Keratinocyte (primary cell): ENCODE measurements around the gene ACTG1. TPM values are rescaled to one million over a fixed set of nuclear protein-coding genes. Genes with fewer than 3 reads are reported as not detected.

Source experiments
- DNase-seq: peaks from one replicate; pipeline ENCODE4 v3.0.0-alpha.2; 2011; ENCODE audit warnings: low read depth, missing footprints, low spot score
- FAIRE-seq: peaks from 2 replicates; lab custom pipeline; 2011; peaks lifted over from hg19 to GRCh38; lab: Jason Lieb, UNC
- H2AFZ ChIP-seq: 2 replicates; pipeline ENCODE4 v1.6.0; 2012; ENCODE audit warnings: low read length, control low read depth, inconsistent platforms; ENCODE audit not compliant: control insufficient read depth
- H3K27ac ChIP-seq: 2 replicates; pipeline ENCODE4 v1.5.1; 2011; ENCODE audit warnings: low read length; ENCODE audit not compliant: control insufficient read depth, insufficient read depth
- H3K27me3 ChIP-seq: 3 replicates; pipeline ENCODE4 v1.6.0; 2011; ENCODE audit warnings: low read length; ENCODE audit not compliant: control insufficient read depth, insufficient read depth; ENCODE audit errors: extremely low read depth
- H3K36me3 ChIP-seq, 2 experiments: 2 replicates in 1 of 2; 3 replicates in 1 of 2; pipeline ENCODE4 v1.5.1; 2011; ENCODE audit warnings: low read length in 2 of 2, mild to moderate bottlenecking in 1 of 2; ENCODE audit not compliant: control insufficient read depth in 2 of 2, insufficient read depth in 2 of 2; ENCODE audit errors: extremely low read depth in 1 of 2
- H3K4me1 ChIP-seq: 3 replicates; pipeline ENCODE4 v1.5.1; 2011; ENCODE audit warnings: low read length; ENCODE audit not compliant: control insufficient read depth, insufficient read depth; ENCODE audit errors: extremely low read depth
- H3K4me2 ChIP-seq: 3 replicates; pipeline ENCODE4 v1.6.0; 2011; ENCODE audit warnings: low read depth, low read length; ENCODE audit not compliant: control insufficient read depth, insufficient read depth; ENCODE audit errors: extremely low read depth
- H3K4me3 ChIP-seq, 3 experiments: fragments of 200-600 bp in 1 of 3; sonication (generic) in 1 of 3; 2 replicates in 2 of 3; 3 replicates in 1 of 3; pipeline ENCODE4 v1.5.1; 2011 to 2016; ENCODE audit warnings: low read length in 3 of 3, mild to moderate bottlenecking in 3 of 3, control low read depth in 2 of 3, inconsistent platforms in 1 of 3, low read depth in 1 of 3, mixed read lengths in 1 of 3, mixed run types in 1 of 3, moderate library complexity in 1 of 3; ENCODE audit not compliant: control insufficient read depth in 2 of 3, insufficient read depth in 2 of 3; ENCODE audit errors: extremely low read depth in 1 of 3
- H3K79me2 ChIP-seq: 2 replicates; pipeline ENCODE4 v1.6.0; 2012; ENCODE audit warnings: low read length; ENCODE audit not compliant: control insufficient read depth, insufficient read depth
- H3K9ac ChIP-seq: 3 replicates; pipeline ENCODE4 v1.6.0; 2011; ENCODE audit warnings: low read length; ENCODE audit not compliant: control insufficient read depth, insufficient read depth; ENCODE audit errors: extremely low read depth
- H3K9me1 ChIP-seq: 3 replicates; pipeline ENCODE4 v1.6.0; 2011; ENCODE audit warnings: low read length; ENCODE audit not compliant: control insufficient read depth, insufficient read depth; ENCODE audit errors: extremely low read depth
- H3K9me3 ChIP-seq: 2 replicates; pipeline ENCODE4 v1.5.1; 2012; ENCODE audit warnings: low read depth, low read length; ENCODE audit not compliant: control insufficient read depth
- H4K20me1 ChIP-seq: 3 replicates; pipeline ENCODE4 v1.6.0; 2011; ENCODE audit warnings: low read length; ENCODE audit not compliant: control insufficient read depth, insufficient read depth; ENCODE audit errors: extremely low read depth
- CTCF ChIP-seq, 3 experiments: IDR thresholded peaks in 1 of 3; conservative IDR thresholded peaks in 1 of 3; optimal IDR thresholded peaks in 1 of 3; 2 replicates in 2 of 3; 3 replicates in 1 of 3; pipeline versions ENCODE3 to v1.5.1; 2011; ENCODE audit warnings: low read length in 3 of 3, mild to moderate bottlenecking in 3 of 3, moderate library complexity in 2 of 3, control low read depth in 1 of 3, inconsistent platforms in 1 of 3; ENCODE audit not compliant: insufficient read depth in 2 of 3; ENCODE audit errors: extremely low read depth in 1 of 3
- EZH2 ChIP-seq: IDR thresholded peaks from one replicate; pipeline ENCODE4 v1.6.1; 2012; ENCODE audit warnings: inconsistent platforms, mild to moderate bottlenecking, low read length, moderate library complexity
- dilution Hi-C: fragments of 300-500 bp; cut with MboI; formaldehyde crosslinking; loops from one replicate; pipeline ENCODE4 v1.7.0; 2020; ENCODE audit warnings: low sequenced_read_pairs; ENCODE audit not compliant: extremely low pct_ligation_motif_present
- polyA plus RNA-seq, 5 experiments: library from polyadenylated mRNA; depleted of rRNA in 3 of 5; stranded (reverse) in 3 of 5; stranded (forward) in 1 of 5; unstranded in 1 of 5; fragments of >200 nt; gene quantifications; 1 replicate in 1 of 5; 2 replicates in 3 of 5; 3 replicates in 1 of 5; pipeline versions ENCODE4 v1.2.1 to v1.2.3, GENCODE V29; 2011 to 2012; ENCODE audit warnings: missing spikeins in 2 of 5, low read depth in 1 of 5, low replicate concordance in 1 of 5

ACTG1 gene
- polyA plus RNA-seq, 1 donor (not counting 4 experiments of a cell fraction or from before 2014, with no cell fraction given) = 1,867 TPM

GRCh38 chr17:81464586-81464985 is 48.0 kb downstream of the ACTG1 start:
- no peak overlapping the region for H3K4me3 ChIP-seq
- H3K9me1 ChIP-seq = no peaks in the 10 kb centered on the region
- H3K4me2 ChIP-seq = no peak overlapping the region
- no peak overlapping the region for H2AFZ ChIP-seq
- FAIRE-seq = no peak
- H3K36me3 ChIP-seq = no peaks in the 10 kb centered on the region
- no peak overlapping the region for H3K9ac ChIP-seq
- H3K27me3 ChIP-seq = no peaks in the 10 kb centered on the region
- H3K27ac ChIP-seq = no peak overlapping the region
- H4K20me1 ChIP-seq = no peaks in the 10 kb centered on the region
- dilution Hi-C loops = no loop called here
- no peak for DNase-seq
- H3K79me2 ChIP-seq = no peaks in the 10 kb centered on the region
- no peaks in the 10 kb centered on the region for H3K9me3 ChIP-seq
- TF ChIP-seq EZH2 (no peak), CTCF (optimal IDR thresholded peaks at IDR 0.05 in 1 of 3, IDR thresholded peaks at IDR 0.05 in 1 of 3, conservative IDR thresholded peaks at IDR 0.05 in 1 of 3; ENCODE audit: extremely low read depth in 1 of 3, insufficient read depth in 2 of 3, low read length in 3 of 3) (no peak)
- H3K4me1 ChIP-seq = no peaks in the 10 kb centered on the region

GRCh38 chr17:81463506-81463905 is 49.1 kb downstream of the ACTG1 start:
- no peaks in the 10 kb centered on the region for H4K20me1 ChIP-seq
- H3K4me1 ChIP-seq = no peaks in the 10 kb centered on the region
- no peak overlapping the region for H3K4me3 ChIP-seq
- dilution Hi-C loops = no loop called here
- H2AFZ ChIP-seq = no peak overlapping the region
- H3K9me3 ChIP-seq = no peaks in the 10 kb centered on the region
- H3K9me1 ChIP-seq = no peaks in the 10 kb centered on the region
- DNase-seq (no peak), FAIRE-seq (no peak)
- no peak overlapping the region for H3K9ac ChIP-seq
- H3K4me2 ChIP-seq = no peak overlapping the region
- no peak overlapping the region for H3K27ac ChIP-seq
- no peak for TF ChIP-seq EZH2
- no peak for TF ChIP-seq CTCF (optimal IDR thresholded peaks at IDR 0.05 in 1 of 3, IDR thresholded peaks at IDR 0.05 in 1 of 3, conservative IDR thresholded peaks at IDR 0.05 in 1 of 3; ENCODE audit: extremely low read depth in 1 of 3, insufficient read depth in 2 of 3, low read length in 3 of 3)
- H3K27me3 ChIP-seq = no peaks in the 10 kb centered on the region
- no peaks in the 10 kb centered on the region for H3K79me2 ChIP-seq
- H3K36me3 ChIP-seq = no peaks in the 10 kb centered on the region
